Caco-2 (cell line): Measurements from ENCODE around the gene FLT1. TPM values are rescaled to one million over a fixed set of nuclear protein-coding genes. Genes with fewer than 3 reads are reported as not detected.

Source experiments
- BruUV-seq: library from RNA; stranded (reverse); fragments of 400-500 nt; replicated peaks from 2 replicates; lab custom pipeline; 2021; lab: Mats Ljungman, UMichigan
- CTCF ChIA-PET: fragments of 300-600 bp; sonication (Branson Sonifier 250); formaldehyde crosslinking; loops from one replicate; lab custom pipeline; 2022; ENCODE audit warnings: antibody characterized with exemption; lab: Charles Lee
- POLR2A ChIA-PET: fragments of 300-600 bp; sonication (Branson Sonifier 250); formaldehyde crosslinking; loops from one replicate; lab custom pipeline; 2022; ENCODE audit warnings: antibody characterized with exemption; lab: Charles Lee
- DNase-seq, 2 experiments: peaks; one replicate each; pipeline versions ENCODE4 v3.0.0 to v3.0.0-alpha.2; 2020 to 2022
- H3K27me3 ChIP-seq: replicated peaks from 2 replicates; pipeline ENCODE4 v1.6.0; 2011; ENCODE audit warnings: low read length; ENCODE audit not compliant: control insufficient read depth, insufficient read depth
- H3K36me3 ChIP-seq: 2 replicates; pipeline ENCODE4 v1.5.1; 2011; ENCODE audit warnings: low read length; ENCODE audit not compliant: control insufficient read depth, insufficient read depth
- H3K4me1 ChIP-seq: fragments of 250-450 bp; sonication (Bioruptor Pico); 2 replicates; pipeline ENCODE4 v1.5.1; 2020; ENCODE audit warnings: mild to moderate bottlenecking
- H3K4me3 ChIP-seq: 2 replicates; pipeline ENCODE4 v1.5.1; 2011; ENCODE audit warnings: low read depth, mild to moderate bottlenecking, control low read depth, low read length
- H3K9me3 ChIP-seq: fragments of 250-450 bp; sonication (Bioruptor Pico); 2 replicates; pipeline ENCODE4 v1.5.1; 2020; ENCODE audit warnings: mild to moderate bottlenecking, moderate library complexity
- H3K27ac Mint-ChIP-seq: one replicate; pipeline ENCODE4 v1.8.0; 2022; ENCODE audit warnings: mixed read lengths; ENCODE audit not compliant: unreplicated experiment
- H3K27me3 Mint-ChIP-seq: one replicate; pipeline ENCODE4 v1.8.0; 2022; ENCODE audit warnings: mixed read lengths; ENCODE audit not compliant: insufficient read depth, unreplicated experiment
- H3K36me3 Mint-ChIP-seq: one replicate; pipeline ENCODE4 v1.8.0; 2022; ENCODE audit warnings: mild to moderate bottlenecking, mixed read lengths; ENCODE audit not compliant: insufficient read depth, unreplicated experiment
- H3K4me1 Mint-ChIP-seq: one replicate; pipeline ENCODE4 v1.8.0; 2022; ENCODE audit warnings: low read depth, mixed read lengths; ENCODE audit not compliant: unreplicated experiment
- H3K4me3 Mint-ChIP-seq: one replicate; pipeline ENCODE4 v1.8.0; 2022; ENCODE audit warnings: mild to moderate bottlenecking, moderate library complexity, mixed read lengths; ENCODE audit not compliant: unreplicated experiment
- H3K9me3 Mint-ChIP-seq: one replicate; pipeline ENCODE4 v1.8.0; 2022; ENCODE audit warnings: mixed read lengths; ENCODE audit not compliant: unreplicated experiment
- intact Hi-C: fragments of 100-400 bp; cut with micrococcal nuclease; formaldehyde crosslinking; loops from one replicate; pipeline ENCODE4 v1.10.0; 2022; ENCODE audit not compliant: unreplicated experiment
- total RNA-seq: library from RNA; stranded (reverse); gene quantifications from 2 replicates; pipeline ENCODE4 v1.2.3, GENCODE V29; 2022
- TF ChIP-seq, protein P1 (sequence below), 2 experiments: fragments of 200-600 bp in 1 of 2; IDR thresholded peaks; 1 replicate in 1 of 2; 2 replicates in 1 of 2; pipeline versions ENCODE4 v1.5.1 to v1.8.0; 2011 to 2022; ENCODE audit warnings: antibody characterized with exemption in 1 of 2, control low read depth in 1 of 2, inconsistent platforms in 1 of 2, low read depth in 1 of 2, low read length in 1 of 2, mild to moderate bottlenecking in 1 of 2, moderate library complexity in 1 of 2; ENCODE audit not compliant: insufficient read depth in 1 of 2, severe bottlenecking in 1 of 2, unreplicated experiment in 1 of 2

The FLT1 gene
- total RNA-seq, 1 experiment from 2014 or later = 0.66 TPM

GRCh38 chr13:28485551-28485950 is 9.4 kb downstream of the FLT1 start:
- H3K4me1 Mint-ChIP-seq = no peaks in the 10 kb centered on the region
- POLR2A ChIA-PET = no interaction called here
- H3K9me3 Mint-ChIP-seq = no peaks in the 10 kb centered on the region
- no peaks in the 10 kb centered on the region for H3K36me3 Mint-ChIP-seq
- Histone ChIP-seq H3K4me1 (no peaks in the 10 kb centered on the region), H3K36me3 (no peaks in the 10 kb centered on the region), H3K9me3 (no peaks in the 10 kb centered on the region), H3K27me3 (peaks cover 1% of the 10 kb centered on the region; the same call in 1 of the 2 replicates), H3K4me3 (no peak overlapping the region)
- no TSS peak for BruUV-seq
- peaks cover 10% of the 10 kb centered on the region for H3K27me3 Mint-ChIP-seq
- H3K4me3 Mint-ChIP-seq = no peak overlapping the region
- TF ChIP-seq, protein P1, sequence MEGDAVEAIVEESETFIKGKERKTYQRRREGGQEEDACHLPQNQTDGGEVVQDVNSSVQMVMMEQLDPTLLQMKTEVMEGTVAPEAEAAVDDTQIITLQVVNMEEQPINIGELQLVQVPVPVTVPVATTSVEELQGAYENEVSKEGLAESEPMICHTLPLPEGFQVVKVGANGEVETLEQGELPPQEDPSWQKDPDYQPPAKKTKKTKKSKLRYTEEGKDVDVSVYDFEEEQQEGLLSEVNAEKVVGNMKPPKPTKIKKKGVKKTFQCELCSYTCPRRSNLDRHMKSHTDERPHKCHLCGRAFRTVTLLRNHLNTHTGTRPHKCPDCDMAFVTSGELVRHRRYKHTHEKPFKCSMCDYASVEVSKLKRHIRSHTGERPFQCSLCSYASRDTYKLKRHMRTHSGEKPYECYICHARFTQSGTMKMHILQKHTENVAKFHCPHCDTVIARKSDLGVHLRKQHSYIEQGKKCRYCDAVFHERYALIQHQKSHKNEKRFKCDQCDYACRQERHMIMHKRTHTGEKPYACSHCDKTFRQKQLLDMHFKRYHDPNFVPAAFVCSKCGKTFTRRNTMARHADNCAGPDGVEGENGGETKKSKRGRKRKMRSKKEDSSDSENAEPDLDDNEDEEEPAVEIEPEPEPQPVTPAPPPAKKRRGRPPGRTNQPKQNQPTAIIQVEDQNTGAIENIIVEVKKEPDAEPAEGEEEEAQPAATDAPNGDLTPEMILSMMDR (IDR thresholded peaks at IDR 0.05; ENCODE audit: insufficient read depth in 1 of 2, low read depth in 1 of 2, low read length in 1 of 2, severe bottlenecking in 1 of 2, unreplicated experiment in 1 of 2) = no peak
- H3K27ac Mint-ChIP-seq = no peak overlapping the region
- CTCF ChIA-PET = interaction anchor here (0.6 kb wide), 1 partner anchor 1647 kb away, joined by 3 read pairs; no protein-coding TSS in a partner anchor
- intact Hi-C loops = no loop called here
- no peak for DNase-seq

DNA sequence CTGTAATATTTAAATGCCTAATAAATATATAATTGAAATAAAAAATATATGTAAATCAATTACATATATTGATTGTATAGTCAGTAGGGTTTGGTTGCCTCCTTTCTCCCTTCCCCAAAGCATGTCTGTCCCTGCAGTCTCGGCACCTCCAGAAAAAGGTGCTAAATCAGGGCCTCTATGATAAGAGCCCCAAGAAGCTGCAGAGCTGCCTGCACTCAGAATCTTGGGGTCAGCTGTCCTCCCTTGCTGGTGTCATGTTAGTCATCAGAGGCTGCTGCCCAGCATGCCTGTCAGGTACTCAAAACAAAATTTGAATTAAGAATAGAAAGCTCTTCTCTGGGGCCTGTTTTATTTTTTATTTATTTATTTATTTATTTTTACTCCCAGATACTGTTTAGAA is 9.8 kb downstream of the FLT1 start:
- ChIA-PET POLR2A (no interaction called here), CTCF (interaction anchor here (0.6 kb wide), 1 partner anchor 1648 kb away, joined by 3 read pairs; no protein-coding TSS in a partner anchor)
- H3K27ac Mint-ChIP-seq = no peak overlapping the region
- Histone ChIP-seq H3K4me3 (no peak overlapping the region), H3K9me3 (no peaks in the 10 kb centered on the region), H3K36me3 (no peaks in the 10 kb centered on the region), H3K27me3 (no peaks in the 10 kb centered on the region; the same call in 1 of the 2 replicates), H3K4me1 (no peaks in the 10 kb centered on the region)
- H3K4me1 Mint-ChIP-seq = no peaks in the 10 kb centered on the region
- no peaks in the 10 kb centered on the region for H3K36me3 Mint-ChIP-seq
- BruUV-seq = no TSS peak
- TF ChIP-seq, protein P1 (IDR thresholded peaks at IDR 0.05; ENCODE audit: insufficient read depth in 1 of 2, low read depth in 1 of 2, low read length in 1 of 2, severe bottlenecking in 1 of 2, unreplicated experiment in 1 of 2) = no peak
- intact Hi-C loops = no loop called here
- no peaks in the 10 kb centered on the region for H3K9me3 Mint-ChIP-seq
- H3K27me3 Mint-ChIP-seq = peaks cover 6% of the 10 kb centered on the region
- no peak for DNase-seq
- no peak overlapping the region for H3K4me3 Mint-ChIP-seq

DNA sequence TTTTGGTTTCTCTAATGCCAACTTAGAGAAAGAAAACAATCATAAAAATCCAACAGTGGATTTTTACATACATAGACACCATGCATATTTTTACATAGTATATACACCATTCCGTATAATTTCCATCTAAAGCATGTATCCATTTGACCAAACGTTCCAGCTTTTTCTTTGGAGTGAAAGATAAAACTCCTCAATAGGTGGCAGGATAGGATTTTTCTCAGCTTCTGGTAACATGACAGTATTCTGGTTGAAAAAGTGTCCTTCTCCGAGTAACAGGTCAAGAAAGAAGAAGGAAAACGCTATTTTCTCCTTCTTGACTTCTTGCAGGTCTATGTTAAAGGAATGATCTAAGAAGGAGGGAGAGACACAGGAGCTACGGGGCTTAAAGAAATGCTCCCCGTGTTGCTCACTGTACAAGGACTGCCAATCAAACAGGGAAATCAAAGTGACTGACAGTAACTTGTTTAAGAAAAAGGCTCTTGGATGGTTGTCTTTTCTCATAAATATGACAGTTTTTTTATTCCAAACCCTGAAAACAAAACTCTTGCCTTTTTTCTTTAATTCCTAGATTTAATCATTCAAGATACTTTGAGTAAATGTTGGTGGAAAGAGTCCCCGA is 11.5 kb downstream of the FLT1 start:
- Histone ChIP-seq H3K4me3 (no peak overlapping the region), H3K36me3 (no peaks in the 10 kb centered on the region), H3K4me1 (no peaks in the 10 kb centered on the region), H3K9me3 (no peaks in the 10 kb centered on the region), H3K27me3 (no peaks in the 10 kb centered on the region)
- Mint-ChIP-seq H3K4me3 (no peak overlapping the region), H3K27ac (no peak overlapping the region), H3K36me3 (no peaks in the 10 kb centered on the region), H3K4me1 (no peaks in the 10 kb centered on the region), H3K9me3 (no peaks in the 10 kb centered on the region), H3K27me3 (no peaks in the 10 kb centered on the region)
- no TSS peak for BruUV-seq
- TF ChIP-seq, protein P1 (IDR thresholded peaks at IDR 0.05; ENCODE audit: insufficient read depth in 1 of 2, low read depth in 1 of 2, low read length in 1 of 2, severe bottlenecking in 1 of 2, unreplicated experiment in 1 of 2) = no peak
- ChIA-PET CTCF (no interaction called here), POLR2A (no interaction called here)
- no peak for DNase-seq
- intact Hi-C loops = loop anchor here (2.0 kb wide), 1 partner anchor 153 kb away; no protein-coding TSS in a partner anchor
